Astrocyte (in vitro differentiated cells and primary cell): ENCODE results near the gene MSH5.

Experiments
- EZH2 ChIP-seq: IDR thresholded peaks from 2 replicates; pipeline ENCODE4 v1.6.1; 2012; ENCODE audit warnings: mild to moderate bottlenecking, low read length, inconsistent platforms; ENCODE audit not compliant: insufficient read depth
- TF ChIP-seq, protein P1 (sequence below): IDR thresholded peaks from 2 replicates; pipeline ENCODE4 v1.5.1; 2011; ENCODE audit warnings: low read depth, mild to moderate bottlenecking, inconsistent platforms, low read length, moderate library complexity; ENCODE audit not compliant: insufficient read depth

DNA sequence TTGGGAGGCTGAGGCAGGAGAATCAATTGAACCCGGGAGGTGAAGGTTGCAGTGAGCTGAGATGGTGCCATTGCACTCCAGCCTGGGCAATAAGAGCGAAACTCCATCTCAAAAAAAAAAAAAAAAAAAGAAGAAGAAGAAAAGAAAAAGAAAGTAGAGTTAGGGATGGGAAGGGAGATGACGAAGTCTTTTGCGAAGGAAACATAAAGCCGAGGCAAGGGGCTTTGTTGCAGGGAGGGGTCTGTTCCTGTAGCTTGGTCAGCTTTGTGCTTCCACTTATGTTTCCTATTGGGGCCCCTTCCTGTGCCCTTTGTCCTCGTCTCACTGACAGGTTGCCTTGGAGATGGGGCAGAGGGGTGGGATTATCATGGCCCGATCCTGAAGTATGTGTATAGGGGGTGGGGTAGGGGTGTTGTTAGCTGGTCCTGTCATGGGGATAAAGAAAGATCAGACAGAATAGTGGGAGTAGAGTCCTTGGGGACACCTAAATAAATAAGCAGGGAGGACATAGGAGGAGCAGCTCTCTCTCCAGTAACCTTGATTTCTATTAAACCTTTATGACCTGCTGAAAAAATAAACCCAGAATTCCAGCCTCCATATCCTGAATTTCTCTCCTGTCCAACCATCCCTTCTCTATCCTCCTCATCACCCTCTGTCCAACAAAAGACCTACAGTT, 2.4 kb upstream of the MSH5 start:
- TF ChIP-seq, protein P1, sequence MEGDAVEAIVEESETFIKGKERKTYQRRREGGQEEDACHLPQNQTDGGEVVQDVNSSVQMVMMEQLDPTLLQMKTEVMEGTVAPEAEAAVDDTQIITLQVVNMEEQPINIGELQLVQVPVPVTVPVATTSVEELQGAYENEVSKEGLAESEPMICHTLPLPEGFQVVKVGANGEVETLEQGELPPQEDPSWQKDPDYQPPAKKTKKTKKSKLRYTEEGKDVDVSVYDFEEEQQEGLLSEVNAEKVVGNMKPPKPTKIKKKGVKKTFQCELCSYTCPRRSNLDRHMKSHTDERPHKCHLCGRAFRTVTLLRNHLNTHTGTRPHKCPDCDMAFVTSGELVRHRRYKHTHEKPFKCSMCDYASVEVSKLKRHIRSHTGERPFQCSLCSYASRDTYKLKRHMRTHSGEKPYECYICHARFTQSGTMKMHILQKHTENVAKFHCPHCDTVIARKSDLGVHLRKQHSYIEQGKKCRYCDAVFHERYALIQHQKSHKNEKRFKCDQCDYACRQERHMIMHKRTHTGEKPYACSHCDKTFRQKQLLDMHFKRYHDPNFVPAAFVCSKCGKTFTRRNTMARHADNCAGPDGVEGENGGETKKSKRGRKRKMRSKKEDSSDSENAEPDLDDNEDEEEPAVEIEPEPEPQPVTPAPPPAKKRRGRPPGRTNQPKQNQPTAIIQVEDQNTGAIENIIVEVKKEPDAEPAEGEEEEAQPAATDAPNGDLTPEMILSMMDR, result no peak
- no peak for TF ChIP-seq EZH2
